Stimulated activated CD4-positive, alpha-beta T cell treated with anti-CD3 and anti-CD28 coated beads, Interleukin-15, amount 100 ng/mL, for 48 hours (primary cell): ENCODE results near the gene CAMK2B.

Source experiments
- DNase-seq, 2 donors: peaks; one replicate each; pipeline ENCODE4 v3.0.0-alpha.2; 2020; ENCODE audit warnings: low read depth in 2 of 2

Gene CAMK2B

GRCh38 chr7:44329888-44330287, 4.5 kb upstream of the CAMK2B start:
- no peak for DNase-seq

- no peak for DNase-seq
Observed at GRCh38 chr7:44329081-44329480, 3.7 kb upstream of the CAMK2B start.

- DNase-seq = no peak
Observed at GRCh38 chr7:44327981-44328380, 2.6 kb upstream of the CAMK2B start.

GRCh38 chr7:44326261-44327125, 1.1 kb upstream of the CAMK2B start:
- no peak for DNase-seq

GRCh38 chr7:44325811-44326241, 432 bp upstream of the CAMK2B start:
- DNase-seq = no peak

- DNase-seq = no peak
Observed at GRCh38 chr7:44324481-44325200, 753 bp downstream of the CAMK2B start.

GRCh38 chr7:44324204-44324480, 1.3 kb downstream of the CAMK2B start:
- DNase-seq = no peak

GRCh38 chr7:44323381-44324203, 1.8 kb downstream of the CAMK2B start:
- no peak for DNase-seq

GRCh38 chr7:44322631-44323363, 2.6 kb downstream of the CAMK2B start:
- DNase-seq = no peak

GRCh38 chr7:44321796-44322195, 3.6 kb downstream of the CAMK2B start:
- no peak for DNase-seq

GRCh38 chr7:44320794-44321371, 4.5 kb downstream of the CAMK2B start:
- no peak for DNase-seq

GRCh38 chr7:44320141-44320540, 5.3 kb downstream of the CAMK2B start:
- DNase-seq = no peak

GRCh38 chr7:44318332-44318731, 7.1 kb downstream of the CAMK2B start:
- no peak for DNase-seq

- DNase-seq = no peak
Observed at GRCh38 chr7:44315301-44315903, 10.0 kb downstream of the CAMK2B start.

- DNase-seq = no peak
Observed at GRCh38 chr7:44313621-44314031, 11.8 kb downstream of the CAMK2B start.

GRCh38 chr7:44313016-44313415, 12.4 kb downstream of the CAMK2B start:
- no peak for DNase-seq

GRCh38 chr7:44311561-44312495, 13.6 kb downstream of the CAMK2B start:
- DNase-seq = no peak

- DNase-seq = no peak
Observed at GRCh38 chr7:44310221-44310848, 15.1 kb downstream of the CAMK2B start.
